SH-SY5Y (cell line): Measurements from ENCODE around the gene RALGAPA2.

ENCODE experiments used
- GATA2 ChIP-seq: IDR thresholded peaks from 2 replicates; pipeline ENCODE4 v1.6.1; 2011; ENCODE audit warnings: mild to moderate bottlenecking, low read depth, low read length
- GATA3 ChIP-seq: IDR thresholded peaks from 2 replicates; pipeline ENCODE4 v1.6.1; 2011; ENCODE audit warnings: low read depth, mild to moderate bottlenecking, low read length, moderate library complexity

RALGAPA2 gene

GRCh38 chr20:20430066-20430465, 282.4 kb downstream of the RALGAPA2 start:
- TF ChIP-seq GATA2, result no peak
- TF ChIP-seq GATA3, result no peak

- TF ChIP-seq GATA3, result no peak
- TF ChIP-seq GATA2, result no peak
Observed at GRCh38 chr20:20428067-20428466, 284.4 kb downstream of the RALGAPA2 start.

- no peak for TF ChIP-seq GATA2
- no peak for TF ChIP-seq GATA3
Observed at GRCh38 chr20:20427227-20427864, 285.1 kb downstream of the RALGAPA2 start.

- TF ChIP-seq GATA2 (no peak), GATA3 (no peak)
Observed at GRCh38 chr20:20426655-20426907, 285.9 kb downstream of the RALGAPA2 start.

- TF ChIP-seq GATA3 (no peak), GATA2 (no peak)
Observed at GRCh38 chr20:20425823-20426654, 286.4 kb downstream of the RALGAPA2 start.

- TF ChIP-seq GATA3 (no peak), GATA2 (no peak)
Observed at GRCh38 chr20:20423117-20423516, 289.3 kb downstream of the RALGAPA2 start.

- TF ChIP-seq GATA3, result no peak
- TF ChIP-seq GATA2, result no peak
Observed at GRCh38 chr20:20417876-20418676, 294.4 kb downstream of the RALGAPA2 start.

GRCh38 chr20:20415321-20415720, 297.1 kb downstream of the RALGAPA2 start:
- TF ChIP-seq GATA2 (no peak), GATA3 (no peak)

- no peak for TF ChIP-seq GATA3
- TF ChIP-seq GATA2, result no peak
Observed at GRCh38 chr20:20414640-20415220, 297.7 kb downstream of the RALGAPA2 start.

GRCh38 chr20:20413810-20414281, 298.6 kb downstream of the RALGAPA2 start:
- no peak for TF ChIP-seq GATA3
- no peak for TF ChIP-seq GATA2

GRCh38 chr20:20412750-20413149, 299.7 kb downstream of the RALGAPA2 start:
- TF ChIP-seq GATA3 (no peak), GATA2 (no peak)

- TF ChIP-seq GATA2 (no peak), GATA3 (no peak)
Observed at GRCh38 chr20:20411836-20412235, 300.6 kb downstream of the RALGAPA2 start.

GRCh38 chr20:20411402-20411801, 301.0 kb downstream of the RALGAPA2 start:
- TF ChIP-seq GATA2 (no peak), GATA3 (no peak)

GRCh38 chr20:20410678-20411077, 301.8 kb downstream of the RALGAPA2 start:
- TF ChIP-seq GATA3 (peak; percentile 49; the same call in 1 of the 2 replicates), GATA2 (peak; percentile 91)
